NCI-H345 (cell line): ENCODE results near the gene DIPK1B.

Experiments
- DNase-seq: peaks from one replicate; lab custom pipeline; 2025; lab: John Stamatoyannopoulos, UW

DIPK1B gene

GRCh38 chr9:136738960-136739359 lies 26.6 kb downstream of the DIPK1B start:
- no peak for DNase-seq

- DNase-seq = no peak
Measured at GRCh38 chr9:136739509-136739908, 27.1 kb downstream of the DIPK1B start.

- DNase-seq = no peak
Measured at GRCh38 chr9:136740069-136740468, 27.7 kb downstream of the DIPK1B start.

GRCh38 chr9:136740491-136740890 lies 28.1 kb downstream of the DIPK1B start:
- no peak for DNase-seq

- no peak for DNase-seq
Measured at GRCh38 chr9:136740971-136741882, 28.9 kb downstream of the DIPK1B start.

GRCh38 chr9:136741883-136742571 lies 29.7 kb downstream of the DIPK1B start:
- DNase-seq = no peak

- no peak for DNase-seq
Measured at GRCh38 chr9:136742591-136743391, 30.4 kb downstream of the DIPK1B start, which contains the start of gene LCN10. LCN10 (minus strand) TSS chr9:136742940; CDS start chr9:136742903, 37 bp downstream.

- DNase-seq = no peak
Measured at GRCh38 chr9:136743639-136744211, 31.4 kb downstream of the DIPK1B start.

- DNase-seq = no peak
Measured at GRCh38 chr9:136744773-136745172, 32.4 kb downstream of the DIPK1B start.

GRCh38 chr9:136745389-136746154 lies 33.2 kb downstream of the DIPK1B start:
- DNase-seq = no peak

- DNase-seq = no peak
Measured at GRCh38 chr9:136746155-136746490, 33.8 kb downstream of the DIPK1B start.

GRCh38 chr9:136746621-136747020 lies 34.2 kb downstream of the DIPK1B start:
- no peak for DNase-seq

GRCh38 chr9:136747161-136748060 lies 35.0 kb downstream of the DIPK1B start:
- DNase-seq = no peak

- no peak for DNase-seq
Measured at GRCh38 chr9:136748201-136748600, 35.8 kb downstream of the DIPK1B start, which contains the start of gene LCN6. LCN6 (minus strand) TSS chr9:136748525; CDS start chr9:136748483, 42 bp downstream.

- no peak for DNase-seq
Measured at GRCh38 chr9:136748666-136749611, 36.6 kb downstream of the DIPK1B start.

GRCh38 chr9:136750526-136750925 lies 38.2 kb downstream of the DIPK1B start:
- no peak for DNase-seq

GRCh38 chr9:136751244-136751643 lies 38.9 kb downstream of the DIPK1B start:
- no peak for DNase-seq

GRCh38 chr9:136751814-136752213 lies 39.4 kb downstream of the DIPK1B start:
- DNase-seq = no peak
